ENCODE data around the gene OLFM1. TPM values are rescaled to one million over a fixed set of nuclear protein-coding genes. Genes with fewer than 3 reads are reported as not detected.

Gene OLFM1
- total and polyA plus RNA-seq, 9 of the 15 experiments (the other 6 are each of a cell fraction or from before 2014, with no cell fraction given), result not detected

- TF ChIP-seq ZNF431 (CRISPR knock-in tag; IDR thresholded peaks at IDR 0.05) (no peak), DNMT1 (IDR thresholded peaks at IDR 0.05) (no peak)
Measured at GRCh38 chr9:135127718-135128670, 40.5 kb downstream of the OLFM1 start (continued).

GRCh38 chr9:135129137-135129695 is 41.7 kb downstream of the OLFM1 start:
- H2AFZ ChIP-seq (ENCODE audit: low read depth, low read length), result no peak overlapping the region
- no TSS peak for BruUV-seq (replicated peaks)
- H3K4me3 ChIP-seq, result no peak overlapping the region
- H4K20me1 ChIP-seq (replicated peaks; ENCODE audit: control insufficient read depth, insufficient read depth, low read length), result no peaks in the 10 kb centered on the region
- ATAC-seq (no peak), DNase-seq (ENCODE audit: extremely low read depth in 1 of 4, low spot score in 3 of 4) (no peak), FAIRE-seq (no peak)
- no peaks in the 10 kb centered on the region for H3K9me1 ChIP-seq (ENCODE audit: control insufficient read depth, insufficient read depth, low read length)
- CTCF ChIA-PET (ENCODE audit: low intra/inter-chr PET ratio), result no interaction called here
- in situ Hi-C loops (cut with MboI) (no loop called here), intact Hi-C loops (cut with micrococcal nuclease) (no loop called here)
- no peak overlapping the region for H3K4me2 ChIP-seq (ENCODE audit: insufficient read depth, low read length)
- no peaks in the 10 kb centered on the region for H3K9me3 ChIP-seq (replicated peaks; ENCODE audit: control insufficient read depth, insufficient read depth, low read depth, low read length)
- peaks cover 2 to 54% of the 10 kb centered on the region in 2 experiments; a peak in 4 of 5 replicates for H3K27me3 ChIP-seq (ENCODE audit: control insufficient read depth in 2 of 2, insufficient read depth in 2 of 2, low read length in 2 of 2)
- H3K9ac ChIP-seq (ENCODE audit: insufficient read depth in 1 of 2, low read depth in 2 of 2, low read length in 2 of 2), result no peak overlapping the region
- POLR2A ChIA-PET, result interaction anchor here (0.7 kb wide), 1 partner anchor 76 kb away, joined by 4 read pairs; no protein-coding TSS in a partner anchor
- H3K4me1 ChIP-seq (replicated peaks in 1 of 2; ENCODE audit: control insufficient read depth in 2 of 2, insufficient read depth in 2 of 2, low read length in 2 of 2), result peaks cover 4 to 10% of the 10 kb centered on the region in 2 experiments; a peak in 3 of 5 replicates
- no peaks in the 10 kb centered on the region for H3K79me2 ChIP-seq (ENCODE audit: control insufficient read depth, insufficient read depth, low read length)
- H3K36me3 ChIP-seq (ENCODE audit: control insufficient read depth, insufficient read depth, low read length), result no peaks in the 10 kb centered on the region
- 2% methylated on average over 5 of the region's 7 CpGs for WGBS (ENCODE audit: insufficient coverage, low coverage, missing lambda C conversion rate)
- no peak overlapping the region for H3K27ac ChIP-seq (ENCODE audit: extremely low read depth, low read depth, low read length)
- TF ChIP-seq EHMT2 (IDR thresholded peaks at IDR 0.05), result no peak
- TF ChIP-seq DNMT1 (IDR thresholded peaks at IDR 0.05), result no peak
- TF ChIP-seq SRSF1 (IDR thresholded peaks at IDR 0.05; ENCODE audit: low read depth, low read length), result no peak
- TF ChIP-seq MBD1 (CRISPR knock-in tag; IDR thresholded peaks at IDR 0.05), result no peak
- no peak for TF ChIP-seq TARDBP (IDR thresholded peaks at IDR 0.05)
- no peak for TF ChIP-seq ZNF280A (IDR thresholded peaks at IDR 0.05; ENCODE audit: low read depth, partially characterized antibody)
- no peak for TF ChIP-seq PRPF4 (IDR thresholded peaks at IDR 0.05; ENCODE audit: insufficient read depth, low read depth, low read length, poor library complexity, severe bottlenecking)
- TF ChIP-seq ZNF165 (CRISPR knock-in tag; IDR thresholded peaks at IDR 0.05; ENCODE audit: borderline replicate concordance), result no peak
- TF ChIP-seq ZBTB17 (CRISPR knock-in tag; IDR thresholded peaks at IDR 0.05), result no peak
- no peak for TF ChIP-seq HMG20A (CRISPR knock-in tag; conservative IDR thresholded peaks at IDR 0.05)
- no peak for TF ChIP-seq RBM15 (IDR thresholded peaks at IDR 0.05; ENCODE audit: insufficient read depth, low read length)
- no peak for TF ChIP-seq ZNF280B (CRISPR knock-in tag; IDR thresholded peaks at IDR 0.05)
- no peak for TF ChIP-seq RFX5 (IDR thresholded peaks at IDR 0.05; ENCODE audit: low read depth, low read length)
- no peak for TF ChIP-seq KDM2B (CRISPR knock-in tag; IDR thresholded peaks at IDR 0.05)

All from K562 (cell line).